ENCODE measurements around the gene MISP. TPM values are rescaled to one million over a fixed set of nuclear protein-coding genes. Genes with fewer than 3 reads are reported as not detected.

Gene MISP
- total RNA-seq, 1 experiment from 2014 or later: 0.70 TPM

DNA sequence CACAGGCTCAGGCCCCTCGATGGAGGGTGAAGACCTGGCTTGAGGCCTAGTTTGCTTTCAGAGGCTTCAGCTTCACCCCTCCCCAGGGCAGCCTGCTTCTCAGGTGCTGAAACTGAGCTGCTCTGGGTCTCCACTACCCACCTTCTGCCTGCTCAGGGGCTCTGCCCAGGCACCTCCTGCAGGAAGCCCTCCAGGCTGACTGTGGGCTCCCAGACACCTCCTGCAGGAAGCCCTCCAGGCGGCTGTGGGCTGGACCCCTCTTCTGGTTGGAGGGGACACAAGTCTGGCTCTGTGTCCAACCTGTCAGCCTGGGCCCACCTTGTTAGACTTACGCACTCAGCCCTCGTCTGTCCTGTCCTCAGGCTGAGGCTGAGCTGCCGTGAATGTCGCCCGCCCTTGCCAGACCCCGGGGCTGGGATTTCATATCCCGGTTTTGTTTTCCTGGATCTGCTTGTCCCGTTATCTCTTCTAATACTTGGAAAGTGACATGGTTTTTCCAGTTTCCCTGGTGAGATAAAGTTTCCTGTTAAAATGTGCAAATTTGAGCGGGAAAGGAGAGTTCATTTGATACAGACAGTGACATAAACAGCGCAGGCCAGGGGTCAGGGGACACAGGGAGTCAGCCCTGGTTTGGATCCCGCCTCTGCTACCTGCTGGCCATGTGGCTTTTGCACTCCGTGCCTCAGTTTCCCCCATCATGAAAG lies 20.8 kb upstream of the MISP start:
- Mint-ChIP-seq H3K27me3 (ENCODE audit: low read depth) (no peaks in the 10 kb centered on the region), H3K4me3 (no peak overlapping the region), H3K4me1 (no peaks in the 10 kb centered on the region), H3K9me3 (no peaks in the 10 kb centered on the region), H3K36me3 (no peaks in the 10 kb centered on the region), H3K27ac (peak overlapping the region; percentile 41; the same call in 1 of the 2 replicates)
- ChIA-PET CTCF (interaction anchor here (0.8 kb wide), 1 partner anchor 134 kb away, joined by 3 read pairs; no protein-coding TSS in a partner anchor), POLR2A (no interaction called here)
- ATAC-seq: no peak
- TF ChIP-seq SMAD4 (CRISPR knock-in tag; IDR thresholded peaks at IDR 0.05) (no peak), CDX4 (CRISPR knock-in tag; IDR thresholded peaks at IDR 0.05; ENCODE audit: borderline replicate concordance) (no peak), RORB (CRISPR knock-in tag; IDR thresholded peaks at IDR 0.05) (no peak), ZNF423 (CRISPR knock-in tag; IDR thresholded peaks at IDR 0.05) (no peak), ATF3 (CRISPR knock-in tag; conservative IDR thresholded peaks at IDR 0.05) (no peak), ZBTB21 (CRISPR knock-in tag; IDR thresholded peaks at IDR 0.05; ENCODE audit: borderline replicate concordance) (no peak), PRDM15 (CRISPR knock-in tag; IDR thresholded peaks at IDR 0.05) (no peak), ATF1 (CRISPR knock-in tag; IDR thresholded peaks at IDR 0.05) (no peak)
- DNase-seq (ENCODE audit: low spot score): no peak

GRCh38 chr19:731000-731399 lies 19.9 kb upstream of the MISP start:
- no peak for DNase-seq (ENCODE audit: low spot score)
- ATAC-seq: no peak
- H3K9me3 Mint-ChIP-seq: no peaks in the 10 kb centered on the region
- ChIA-PET CTCF (interaction anchor here (0.6 to 1.0 kb wide), 3 partner anchors 8 to 133 kb away, joined by 3 read pairs; no protein-coding TSS in a partner anchor), POLR2A (no interaction called here)
- H3K27ac Mint-ChIP-seq: no peak overlapping the region
- no peak overlapping the region for H3K4me3 Mint-ChIP-seq
- H3K27me3 Mint-ChIP-seq (ENCODE audit: low read depth): no peaks in the 10 kb centered on the region
- H3K36me3 Mint-ChIP-seq: no peaks in the 10 kb centered on the region
- no peaks in the 10 kb centered on the region for H3K4me1 Mint-ChIP-seq
- TF ChIP-seq ZNF317 (CRISPR knock-in tag; IDR thresholded peaks at IDR 0.05; ENCODE audit: borderline replicate concordance, low read depth): no peak
- no peak for TF ChIP-seq ZNF425 (CRISPR knock-in tag; conservative IDR thresholded peaks at IDR 0.05)
- TF ChIP-seq PRRX2 (CRISPR knock-in tag; IDR thresholded peaks at IDR 0.05): no peak
- no peak for TF ChIP-seq ZNF219 (CRISPR knock-in tag; IDR thresholded peaks at IDR 0.05; ENCODE audit: borderline replicate concordance)
- no peak for TF ChIP-seq E2F1 (CRISPR knock-in tag; IDR thresholded peaks at IDR 0.05)
- TF ChIP-seq PRDM15 (CRISPR knock-in tag; IDR thresholded peaks at IDR 0.05): no peak
- no peak for TF ChIP-seq ELF4 (CRISPR knock-in tag; IDR thresholded peaks at IDR 0.05; ENCODE audit: low read depth)
- no peak for TF ChIP-seq CBFB (CRISPR knock-in tag; IDR thresholded peaks at IDR 0.05; ENCODE audit: low read depth)
- TF ChIP-seq NR3C1 (CRISPR knock-in tag; conservative IDR thresholded peaks at IDR 0.05; ENCODE audit: low read depth): no peak
- no peak for TF ChIP-seq SMAD4 (CRISPR knock-in tag; IDR thresholded peaks at IDR 0.05)
- TF ChIP-seq, protein P1, sequence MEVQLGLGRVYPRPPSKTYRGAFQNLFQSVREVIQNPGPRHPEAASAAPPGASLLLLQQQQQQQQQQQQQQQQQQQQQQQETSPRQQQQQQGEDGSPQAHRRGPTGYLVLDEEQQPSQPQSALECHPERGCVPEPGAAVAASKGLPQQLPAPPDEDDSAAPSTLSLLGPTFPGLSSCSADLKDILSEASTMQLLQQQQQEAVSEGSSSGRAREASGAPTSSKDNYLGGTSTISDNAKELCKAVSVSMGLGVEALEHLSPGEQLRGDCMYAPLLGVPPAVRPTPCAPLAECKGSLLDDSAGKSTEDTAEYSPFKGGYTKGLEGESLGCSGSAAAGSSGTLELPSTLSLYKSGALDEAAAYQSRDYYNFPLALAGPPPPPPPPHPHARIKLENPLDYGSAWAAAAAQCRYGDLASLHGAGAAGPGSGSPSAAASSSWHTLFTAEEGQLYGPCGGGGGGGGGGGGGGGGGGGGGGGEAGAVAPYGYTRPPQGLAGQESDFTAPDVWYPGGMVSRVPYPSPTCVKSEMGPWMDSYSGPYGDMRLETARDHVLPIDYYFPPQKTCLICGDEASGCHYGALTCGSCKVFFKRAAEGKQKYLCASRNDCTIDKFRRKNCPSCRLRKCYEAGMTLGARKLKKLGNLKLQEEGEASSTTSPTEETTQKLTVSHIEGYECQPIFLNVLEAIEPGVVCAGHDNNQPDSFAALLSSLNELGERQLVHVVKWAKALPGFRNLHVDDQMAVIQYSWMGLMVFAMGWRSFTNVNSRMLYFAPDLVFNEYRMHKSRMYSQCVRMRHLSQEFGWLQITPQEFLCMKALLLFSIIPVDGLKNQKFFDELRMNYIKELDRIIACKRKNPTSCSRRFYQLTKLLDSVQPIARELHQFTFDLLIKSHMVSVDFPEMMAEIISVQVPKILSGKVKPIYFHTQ (CRISPR knock-in tag; IDR thresholded peaks at IDR 0.05): no peak
- TF ChIP-seq, protein P2, sequence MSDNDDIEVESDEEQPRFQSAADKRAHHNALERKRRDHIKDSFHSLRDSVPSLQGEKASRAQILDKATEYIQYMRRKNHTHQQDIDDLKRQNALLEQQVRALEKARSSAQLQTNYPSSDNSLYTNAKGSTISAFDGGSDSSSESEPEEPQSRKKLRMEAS (CRISPR knock-in tag; IDR thresholded peaks at IDR 0.05): no peak
